CD4-positive, alpha-beta T cell treated with Interferon alpha-2 for 1 hour (primary cell): ENCODE results near the gene SHB.

Source experiments
- DNase-seq, 2 donors: peaks; one replicate each; pipeline ENCODE4 v3.0.0-alpha.2; 2020 to 2022

The SHB gene

DNA sequence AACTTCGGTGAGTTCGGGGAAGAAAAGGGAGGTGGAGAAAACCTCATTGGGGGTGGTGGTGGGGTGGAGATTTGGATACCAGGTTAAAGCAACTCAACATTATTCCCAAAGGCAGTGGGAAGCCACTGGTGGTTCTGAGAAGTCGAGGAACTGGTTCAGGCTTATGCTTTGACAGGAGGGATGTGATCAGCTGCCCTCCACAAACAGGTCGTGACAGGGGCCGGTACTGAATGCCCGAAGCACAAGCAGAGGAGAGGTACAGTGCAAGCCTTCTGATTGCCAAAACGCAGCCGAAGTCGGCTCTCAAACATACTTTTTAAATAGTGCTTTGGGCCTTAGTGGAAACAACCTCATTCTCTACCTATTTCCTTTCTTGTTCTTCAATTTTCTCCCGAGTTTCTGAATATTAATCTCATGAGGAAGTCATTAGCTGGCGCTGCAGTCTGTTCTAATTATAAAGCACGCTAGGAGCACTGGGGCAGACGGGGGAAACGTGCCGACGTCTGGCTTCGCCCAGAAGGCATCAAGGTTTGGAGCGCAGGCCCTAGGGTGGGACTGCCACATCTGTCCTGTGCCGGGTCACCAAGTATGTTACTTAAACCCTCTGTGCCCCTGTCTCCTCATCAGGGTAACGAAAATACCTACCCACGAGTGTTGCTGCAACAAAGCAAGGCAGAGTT lies 27.3 kb downstream of the SHB start:
- no peak for DNase-seq

DNA sequence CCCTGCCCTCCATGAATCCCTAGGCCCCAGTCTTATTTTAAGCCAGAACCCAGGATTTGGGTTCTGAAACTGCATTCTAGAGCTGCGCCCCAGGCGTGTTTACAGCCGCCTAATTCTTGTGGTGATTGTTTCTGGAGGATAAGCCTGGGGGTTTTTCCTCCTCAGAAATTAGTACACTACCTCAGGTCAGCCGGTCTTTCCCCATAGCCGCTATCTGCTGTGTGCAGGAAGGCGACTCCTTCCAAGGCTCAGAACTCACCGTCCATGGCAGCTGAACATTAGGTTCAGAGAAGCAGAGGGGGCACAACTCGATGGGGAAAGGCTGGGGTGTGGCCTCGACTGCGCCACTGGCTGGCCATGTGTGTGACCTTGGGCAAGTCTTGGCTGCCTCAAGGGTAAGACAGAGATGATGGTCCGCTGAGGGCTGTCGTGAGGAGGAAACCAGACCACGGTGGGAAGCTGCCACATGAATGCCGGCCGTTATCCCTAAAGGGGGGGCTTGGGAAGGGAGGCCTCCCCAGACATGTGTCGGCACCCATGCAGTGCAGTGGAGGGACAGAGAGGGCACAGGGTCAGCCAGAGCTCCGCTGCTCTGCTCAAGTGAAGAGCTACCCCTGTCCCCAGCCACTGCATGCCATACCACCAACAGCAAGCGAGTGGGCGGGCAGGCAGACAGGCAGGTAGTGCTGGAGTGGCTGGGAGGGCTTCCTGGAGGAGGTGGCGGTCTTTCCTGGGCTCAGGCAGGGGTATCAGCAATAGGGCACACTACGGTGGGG lies 28.9 kb downstream of the SHB start:
- DNase-seq: no peak

GRCh38 chr9:38039090-38039906 lies 29.7 kb downstream of the SHB start:
- DNase-seq: no peak

- DNase-seq: no peak
Measured at GRCh38 chr9:38038307-38039089, 30.5 kb downstream of the SHB start.

- no peak for DNase-seq
Measured at GRCh38 chr9:38037981-38038306, 31.1 kb downstream of the SHB start.

DNA sequence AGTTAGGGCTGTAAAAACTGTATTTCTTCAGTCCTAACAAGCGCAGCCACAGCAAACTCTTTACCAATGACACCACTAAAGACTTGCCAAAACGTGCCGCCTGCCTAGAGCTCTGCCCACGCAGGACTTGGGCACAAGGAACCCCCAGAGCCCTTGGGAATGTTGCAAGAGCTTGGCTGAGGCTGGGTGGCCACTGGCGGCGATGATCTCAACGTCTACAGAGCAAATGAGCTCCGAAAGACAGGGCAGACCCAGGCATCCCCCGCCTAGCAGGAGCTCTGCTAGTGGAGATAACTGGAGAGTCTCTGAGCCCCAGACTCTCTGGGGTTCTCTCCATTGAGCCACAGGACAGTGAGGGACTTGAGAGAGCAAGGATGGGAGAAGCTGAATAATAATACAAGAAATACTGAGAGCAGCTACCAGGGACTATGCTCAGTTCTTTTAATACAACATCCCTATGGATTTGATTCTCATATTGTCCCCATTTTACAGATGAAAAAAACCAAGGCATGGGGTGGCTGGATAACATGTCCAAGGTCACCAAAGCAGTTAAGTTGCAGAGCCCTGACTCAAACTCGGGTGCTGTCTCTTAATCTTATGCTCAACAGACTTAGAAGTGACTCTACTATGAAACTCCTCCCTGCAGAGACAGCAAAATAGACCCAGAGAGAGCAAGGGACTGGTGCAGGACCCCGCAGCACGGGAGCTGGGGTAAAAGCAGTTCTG lies 32.5 kb downstream of the SHB start:
- DNase-seq: no peak

- no peak for DNase-seq
Measured at GRCh38 chr9:38035873-38036272, 33.2 kb downstream of the SHB start.

DNA sequence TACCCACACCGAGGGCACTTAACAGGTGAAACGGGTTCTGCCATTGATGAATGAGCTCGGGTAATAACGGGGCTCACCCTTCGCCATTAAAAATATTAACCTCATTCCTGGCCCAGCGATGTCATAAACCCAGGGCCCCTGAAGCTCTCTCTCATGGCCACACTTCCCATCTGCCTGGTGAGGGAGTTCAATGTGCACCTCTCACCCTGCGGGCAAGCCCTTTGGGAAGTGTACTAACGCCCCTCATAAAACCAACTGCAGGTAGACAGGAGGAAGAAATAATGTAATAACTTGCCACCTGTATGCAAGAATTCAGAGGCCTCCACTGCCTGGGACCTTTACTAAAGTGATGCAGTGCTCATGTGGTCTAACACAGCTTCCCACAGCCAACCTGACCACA lies 35.1 kb downstream of the SHB start:
- no peak for DNase-seq

DNA sequence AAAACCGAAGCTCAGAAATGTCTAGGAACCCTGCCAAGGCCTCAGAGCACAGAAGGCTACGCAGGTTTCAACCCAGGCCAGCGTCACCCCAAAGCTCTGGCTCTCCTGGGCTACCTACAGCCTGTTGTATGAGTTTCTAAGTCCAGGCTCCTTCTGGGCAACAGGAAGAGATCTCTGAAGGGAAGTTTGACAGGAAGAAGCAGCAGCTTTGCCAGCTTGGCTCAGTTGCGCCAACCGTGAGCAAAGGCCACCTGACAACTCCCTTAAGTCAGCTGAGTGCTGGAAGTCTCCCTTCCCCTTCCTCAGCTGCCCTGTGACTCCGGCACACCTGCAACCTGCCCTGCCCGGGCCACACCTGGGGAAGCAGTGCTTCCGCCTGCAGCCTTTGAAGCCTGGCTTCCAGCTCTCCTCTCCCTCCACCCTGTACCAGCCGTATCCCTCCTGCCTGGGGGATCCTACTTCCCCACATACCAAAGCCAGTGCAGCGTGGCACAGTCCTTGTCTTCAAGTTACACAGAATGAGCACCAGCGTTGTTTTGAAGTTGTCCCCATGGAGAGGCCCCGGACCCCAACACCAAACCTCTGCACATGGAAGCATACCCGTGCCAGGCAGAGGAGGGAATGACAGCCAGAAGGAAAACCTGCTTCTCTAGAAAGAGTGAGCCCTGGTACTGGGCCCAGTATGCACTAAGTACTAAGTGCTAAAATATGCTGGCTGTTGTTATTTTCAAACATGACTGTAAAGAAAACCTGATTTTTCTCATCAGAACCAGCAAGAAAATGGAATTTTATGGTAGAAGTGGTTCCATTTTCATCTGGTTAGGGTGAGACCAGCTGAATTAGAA lies 36.5 kb downstream of the SHB start:
- no peak for DNase-seq

DNA sequence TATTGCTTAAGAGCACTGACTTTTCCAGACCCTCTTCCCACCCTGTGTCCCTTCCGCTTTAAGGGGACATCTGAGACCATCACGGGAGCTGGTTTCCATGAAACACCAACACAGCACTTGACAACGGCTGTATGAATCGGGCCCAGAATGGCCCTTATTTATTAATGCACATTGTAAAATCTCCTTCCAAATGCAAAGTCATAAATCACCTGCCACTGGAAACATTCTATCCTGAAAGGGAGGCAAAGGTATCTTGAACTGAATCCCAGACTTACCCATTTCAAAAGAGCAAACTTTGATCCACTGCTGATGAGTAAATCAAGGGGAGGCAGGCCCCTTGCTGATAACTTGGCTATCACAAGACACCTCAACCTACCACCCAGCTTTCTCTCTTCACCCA lies 37.4 kb downstream of the SHB start:
- no peak for DNase-seq

DNA sequence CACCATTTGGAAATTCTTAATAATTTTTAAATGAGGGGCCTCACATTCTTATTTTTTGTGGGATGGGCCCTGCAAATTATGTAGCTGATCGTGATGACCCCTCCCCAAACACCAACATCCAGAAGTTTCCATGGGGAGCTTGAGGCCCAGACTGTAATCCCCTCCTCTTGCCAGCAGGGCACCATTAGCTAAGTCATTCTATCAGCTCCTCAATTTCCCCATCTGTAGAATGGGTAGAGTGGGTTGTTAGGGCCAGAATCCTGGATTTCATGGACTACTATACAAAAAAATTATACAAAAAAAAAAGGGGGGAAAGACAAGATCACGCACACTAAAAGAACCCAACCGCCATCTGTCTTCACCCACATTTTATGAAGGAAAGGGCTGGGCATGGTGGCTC lies 38.4 kb downstream of the SHB start:
- no peak for DNase-seq

DNA sequence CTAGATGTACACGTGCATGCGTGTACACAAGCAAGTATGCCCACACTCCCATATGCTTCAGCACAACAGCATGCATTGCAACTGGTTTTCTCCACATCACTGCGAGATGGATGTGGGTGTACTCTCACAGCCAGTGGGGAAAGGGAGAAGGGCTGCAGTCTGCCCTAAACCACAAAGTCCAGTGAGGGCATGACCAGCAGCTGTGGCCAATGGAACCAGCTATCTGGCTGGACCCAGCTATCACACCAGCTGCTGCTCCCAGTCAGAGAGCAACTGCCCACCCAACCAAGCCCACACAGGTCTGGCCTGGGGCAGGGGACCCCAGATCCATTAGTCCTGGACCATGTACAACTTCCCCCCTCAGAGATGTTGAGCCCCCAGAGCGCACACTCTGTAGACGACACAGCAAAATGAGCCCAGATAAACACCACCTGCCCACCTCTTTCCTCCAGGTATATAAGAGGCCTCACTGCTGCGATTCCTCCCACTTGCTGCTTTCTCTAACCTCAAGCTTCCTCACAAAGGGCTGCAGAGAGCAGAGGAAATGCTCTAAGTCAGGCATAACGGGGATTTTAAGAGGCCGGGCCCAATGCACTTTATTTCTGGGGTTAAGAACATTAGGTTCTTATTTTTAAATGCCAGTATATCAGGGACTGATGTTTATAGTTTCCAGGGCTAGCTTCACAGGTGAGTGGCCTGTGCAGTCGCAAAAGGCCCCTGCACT lies 39.0 kb downstream of the SHB start:
- no peak for DNase-seq

DNA sequence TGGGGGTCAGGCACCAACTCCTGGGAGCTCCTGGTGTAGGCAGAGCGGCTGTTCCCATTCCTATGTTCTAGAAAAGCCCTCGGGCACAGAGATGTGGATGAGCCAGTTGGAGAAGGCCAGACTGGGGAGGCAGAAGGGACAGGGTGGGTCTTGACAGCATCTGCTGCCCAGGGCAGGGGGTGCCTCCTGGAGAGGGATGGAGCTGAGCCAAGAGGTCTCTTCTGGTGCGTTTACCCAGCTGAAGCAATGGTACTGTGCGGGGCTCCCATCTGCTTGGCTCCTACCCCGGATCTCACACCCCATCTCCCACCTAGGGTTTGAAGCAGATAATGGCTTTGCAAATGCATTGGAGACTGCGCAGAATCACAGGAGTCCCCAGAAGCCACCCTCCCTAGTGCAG lies 41.3 kb downstream of the SHB start:
- no peak for DNase-seq

DNA sequence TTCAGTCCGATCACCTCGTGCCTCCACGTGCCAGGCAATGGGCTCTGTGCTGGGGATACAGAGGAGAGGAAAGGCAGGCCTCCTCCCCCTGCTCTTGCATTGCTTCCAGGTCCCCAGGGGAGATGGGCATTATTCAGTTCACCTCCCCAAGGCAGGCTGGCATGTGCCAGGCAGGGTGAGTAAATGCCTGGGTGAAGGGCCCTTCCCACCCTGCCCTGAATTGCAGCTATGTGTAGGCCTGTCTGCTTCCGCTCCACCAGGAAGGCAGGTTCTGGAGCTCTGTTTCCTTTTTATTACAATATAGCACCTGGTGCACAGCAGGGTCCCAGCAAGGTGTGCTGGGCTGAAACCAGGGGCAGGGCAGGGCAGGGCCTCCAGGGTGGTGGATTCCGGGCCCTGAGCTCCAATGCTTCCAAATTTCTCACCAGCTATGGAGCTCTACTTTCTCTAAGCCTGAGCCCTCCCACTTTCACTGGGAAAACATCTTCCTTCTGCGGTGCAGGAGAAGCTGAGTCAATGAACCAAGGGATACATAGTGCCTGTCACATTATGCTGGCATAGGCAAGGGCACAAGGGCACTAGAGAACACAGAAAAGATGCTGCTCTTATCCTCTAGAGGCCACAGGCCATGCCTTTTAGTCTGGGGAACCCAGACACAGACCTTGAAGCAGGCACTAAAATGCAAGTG lies 42.0 kb downstream of the SHB start:
- DNase-seq: no peak

- no peak for DNase-seq
Measured at GRCh38 chr9:38026021-38026809, 42.8 kb downstream of the SHB start.

GRCh38 chr9:38025166-38025565 lies 43.9 kb downstream of the SHB start:
- no peak for DNase-seq

DNA sequence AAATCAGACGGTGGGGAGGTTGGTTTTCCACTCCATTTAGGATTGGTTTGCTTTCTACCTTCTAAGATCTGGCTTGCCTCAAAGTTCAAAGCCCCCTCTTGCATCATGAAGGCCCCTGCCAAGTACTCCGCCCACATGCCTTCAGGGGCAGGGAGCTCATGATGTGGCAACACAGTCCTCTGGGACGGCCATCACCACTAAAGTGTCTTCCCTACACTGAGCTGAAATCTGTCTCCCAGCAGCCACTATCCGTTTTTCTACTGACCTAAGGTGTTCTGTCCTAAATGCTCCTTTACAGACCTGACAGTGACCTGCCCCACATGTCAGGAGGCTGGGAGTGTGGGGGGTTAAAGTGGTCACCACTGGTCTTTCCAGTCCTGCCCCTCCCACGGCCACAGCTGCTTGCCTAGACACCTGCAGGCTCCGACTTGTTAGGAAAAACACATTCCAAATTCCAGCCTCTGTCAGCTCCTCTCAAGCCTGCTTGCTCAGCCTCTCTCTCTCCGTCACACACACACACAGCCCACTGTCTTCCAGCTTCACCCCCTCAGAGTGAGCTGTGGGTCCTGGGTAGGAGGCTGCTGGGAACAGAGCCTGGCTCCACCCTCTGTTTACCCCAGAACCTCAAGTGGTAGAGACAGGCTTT lies 44.9 kb downstream of the SHB start:
- no peak for DNase-seq

DNA sequence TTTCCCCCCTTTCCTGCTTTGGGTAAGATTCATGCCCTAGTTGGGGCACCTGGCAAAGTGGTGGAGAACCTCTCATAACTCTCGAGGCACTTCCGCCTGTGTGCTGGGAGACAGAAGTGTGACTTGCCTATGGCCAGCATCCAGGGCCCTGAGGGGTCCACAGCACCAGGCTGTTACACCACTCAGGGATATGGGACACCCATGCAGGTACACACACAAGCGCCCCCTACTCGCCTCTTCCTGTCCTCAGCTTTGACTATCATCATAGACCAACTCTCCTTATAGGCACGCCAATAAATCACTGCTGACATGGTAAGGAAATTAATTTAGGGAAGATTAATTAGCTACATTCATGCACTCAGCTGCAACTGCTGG lies 45.4 kb downstream of the SHB start:
- no peak for DNase-seq

DNA sequence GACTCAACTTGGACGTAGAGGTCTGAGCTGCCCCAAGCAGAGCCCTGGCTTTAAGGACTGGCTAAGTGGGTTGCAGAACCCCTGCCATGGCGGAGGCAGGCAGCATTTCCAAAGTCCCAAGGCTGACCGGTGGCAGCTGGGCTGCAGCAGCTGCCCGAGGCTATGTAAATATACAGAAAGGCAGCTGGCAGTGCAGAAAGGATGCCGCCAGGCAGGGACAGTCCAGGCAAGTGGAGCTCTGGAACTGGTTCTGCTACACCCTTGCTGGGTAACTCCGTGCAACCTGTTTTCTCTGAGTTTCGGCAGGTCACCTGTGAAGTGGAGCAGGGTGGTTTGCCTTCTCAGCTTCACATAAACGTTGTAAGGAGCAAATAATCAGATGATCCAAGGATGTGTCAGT lies 46.0 kb downstream of the SHB start:
- DNase-seq: no peak
